ENCODE measurements around the gene LYZL4.

DNA sequence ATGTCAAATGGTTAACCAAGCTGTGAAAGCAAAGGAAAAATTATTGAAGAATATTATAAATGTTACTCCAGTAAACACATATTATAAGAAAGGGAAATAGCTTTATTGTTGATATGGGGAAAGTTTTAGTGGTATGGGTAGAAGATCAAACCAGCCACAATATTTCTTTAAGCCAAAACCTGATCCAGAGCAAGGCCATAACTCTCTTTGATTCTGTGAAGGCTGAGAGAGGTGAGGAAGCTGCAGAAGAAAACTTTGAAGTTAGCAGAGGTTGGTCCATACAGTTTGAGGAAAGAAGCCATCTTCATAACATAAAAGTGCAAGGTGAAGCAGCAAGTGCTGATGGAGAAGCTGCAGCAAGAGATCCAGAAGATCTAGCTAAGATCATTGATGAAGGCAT, 54.8 kb downstream of the LYZL4 start:
- TF ChIP-seq MAX (IDR thresholded peaks at IDR 0.05) = no peak
- TF ChIP-seq CEBPB (IDR thresholded peaks at IDR 0.05) = no peak
- no peak for TF ChIP-seq YY1 (IDR thresholded peaks at IDR 0.05; ENCODE audit: low read depth)
- TF ChIP-seq FOXM1 (IDR thresholded peaks at IDR 0.05; ENCODE audit: borderline replicate concordance, low read depth) = no peak
- no peak for TF ChIP-seq TCF12 (IDR thresholded peaks at IDR 0.05; ENCODE audit: low read depth)
- TF ChIP-seq TAF1 (IDR thresholded peaks at IDR 0.05; ENCODE audit: low read depth) = no peak
- no peak for TF ChIP-seq CREB1 (IDR thresholded peaks at IDR 0.05; ENCODE audit: low read depth)
- TF ChIP-seq EP300 (IDR thresholded peaks at IDR 0.05; ENCODE audit: borderline replicate concordance) = no peak
